Tibial nerve (tissue), 4 donors: Measurements from ENCODE around the gene CDK5. TPM values are rescaled to one million over a fixed set of nuclear protein-coding genes. Genes with fewer than 3 reads are reported as not detected.
A peak's percentile ranks its signal among the peaks of the same experiment; 100 is the strongest.

Source experiments
- DNase-seq, 2 donors: peaks; one replicate each; pipeline ENCODE4 v3.0.0-alpha.2; 2019; ENCODE audit warnings: low spot score in 2 of 2
- H3K27ac ChIP-seq, 4 donors: fragments of 200-600 bp; sonication (generic) in 3 of 4; one replicate each; pipeline ENCODE4 v1.5.1; 2017 to 2019; ENCODE audit warnings: mild to moderate bottlenecking in 1 of 4
- H3K27me3 ChIP-seq, 2 donors: fragments of 200-600 bp; sonication (generic) in 1 of 2; one replicate each; pipeline versions ENCODE4 v1.5.1 to v1.6.0; 2017 to 2019
- H3K36me3 ChIP-seq, 3 donors: fragments of 200-600 bp; sonication (generic); one replicate each; pipeline ENCODE4 v1.5.1; 2018 to 2019
- H3K4me1 ChIP-seq, 4 donors: fragments of 200-600 bp; sonication (generic) in 3 of 4; one replicate each; pipeline ENCODE4 v1.5.1; 2017 to 2019
- H3K4me3 ChIP-seq, 4 donors: fragments of 200-600 bp; sonication (generic) in 3 of 4; one replicate each; pipeline ENCODE4 v1.5.1; 2017 to 2019; ENCODE audit warnings: mild to moderate bottlenecking in 1 of 4, moderate library complexity in 1 of 4
- H3K9me3 ChIP-seq, 4 donors: fragments of 200-600 bp; sonication (generic) in 3 of 4; one replicate each; pipeline ENCODE4 v1.5.1; 2017 to 2019
- CTCF ChIP-seq, 5 experiments: fragments of 200-600 bp in 3 of 5; fragments of 450-650 bp in 2 of 5; sonication (generic) in 3 of 5; IDR thresholded peaks; one replicate each; pipeline ENCODE4 v1.5.1; 2016 to 2019; ENCODE audit warnings: antibody characterized with exemption in 5 of 5, mild to moderate bottlenecking in 3 of 5, moderate library complexity in 2 of 5
- EP300 ChIP-seq, 2 donors: sonication (generic); formaldehyde crosslinking; IDR thresholded peaks; one replicate each; pipeline ENCODE4 v1.6.1; 2017; ENCODE audit warnings: antibody characterized with exemption in 2 of 2, mild to moderate bottlenecking in 1 of 2
- POLR2A ChIP-seq, 2 donors: fragments of 450-650 bp; IDR thresholded peaks; one replicate each; pipeline ENCODE4 v1.6.1; 2017; ENCODE audit warnings: antibody characterized with exemption in 2 of 2, mild to moderate bottlenecking in 2 of 2, moderate library complexity in 2 of 2
- WGBS, 2 donors: methylation state at CpG; one replicate each; pipeline ENCODE4 v1.1.5; 2018; 5-methylcytosine and 5-hydroxymethylcytosine counted together
- total RNA-seq, 4 donors: library from RNA; depleted of rRNA; stranded (reverse); fragments of >200 nt; gene quantifications; one replicate each; pipeline ENCODE4 v1.1.0, GENCODE V29; 2016

Gene CDK5
- total RNA-seq, 4 donors from 2014 or later = 3.6 to 13.1 (median 7.1) TPM

GRCh38 chr7:151009327-151010036 is 48.2 kb downstream of the CDK5 start:
- H3K27me3 ChIP-seq = peaks cover 2 to 67% of the 10 kb centered on the region in 2 donors
- 35 to 67% methylated on average over 8 to 10 of the region's 22 CpGs for WGBS, 2 donors

GRCh38 chr7:151008511-151009323 is 49.0 kb downstream of the CDK5 start:
- DNase-seq = no peak
- H3K4me1 ChIP-seq = peaks cover 0 to 40% (median 11%) of the 10 kb centered on the region in 4 donors
- peaks cover 0 to 63% of the 10 kb centered on the region in 2 donors for H3K27me3 ChIP-seq
- WGBS, 2 donors = 57% methylated on average over 34 to 39 of the region's 40 CpGs
- no peaks in the 10 kb centered on the region for H3K9me3 ChIP-seq
- peak overlapping the region in 1 of 4 donors; percentile 4 for H3K4me3 ChIP-seq
- peak; percentile 43 to 68 (median 58) for TF ChIP-seq CTCF (IDR thresholded peaks at IDR 0.05)
- TF ChIP-seq POLR2A (IDR thresholded peaks at IDR 0.05) = no peak
- no peak for TF ChIP-seq EP300 (IDR thresholded peaks at IDR 0.05)
- no peak overlapping the region for H3K27ac ChIP-seq
- no peaks in the 10 kb centered on the region for H3K36me3 ChIP-seq

More at GRCh38 chr7:151009327-151010036, 48.2 kb downstream of the CDK5 start:
- Histone ChIP-seq H3K9me3 (no peaks in the 10 kb centered on the region), H3K4me3 (no peak overlapping the region), H3K27ac (no peak overlapping the region), H3K36me3 (no peaks in the 10 kb centered on the region), H3K4me1 (peaks cover 0 to 45% (median 16%) of the 10 kb centered on the region in 4 donors)
- DNase-seq = no peak
- TF ChIP-seq CTCF (IDR thresholded peaks at IDR 0.05) = no peak
- no peak for TF ChIP-seq POLR2A (IDR thresholded peaks at IDR 0.05)
- TF ChIP-seq EP300 (IDR thresholded peaks at IDR 0.05) = no peak

GRCh38 chr7:151008143-151008510 is 49.6 kb downstream of the CDK5 start:
- H3K4me3 ChIP-seq = peak overlapping the region in 1 of 4 donors; percentile 4
- no peaks in the 10 kb centered on the region for H3K9me3 ChIP-seq
- peaks cover 0 to 62% of the 10 kb centered on the region in 2 donors for H3K27me3 ChIP-seq
- DNase-seq = no peak
- TF ChIP-seq POLR2A (IDR thresholded peaks at IDR 0.05) (no peak), EP300 (IDR thresholded peaks at IDR 0.05) (no peak), CTCF (IDR thresholded peaks at IDR 0.05) (no peak)
- WGBS, 2 donors = 47 to 51% methylated on average over 11 of the region's 11 CpGs
- no peaks in the 10 kb centered on the region for H3K36me3 ChIP-seq
- H3K4me1 ChIP-seq = peaks cover 0 to 34% (median 5%) of the 10 kb centered on the region in 4 donors
- H3K27ac ChIP-seq = no peak overlapping the region

GRCh38 chr7:151007469-151007898 is 50.2 kb downstream of the CDK5 start:
- H3K9me3 ChIP-seq = no peaks in the 10 kb centered on the region
- no peak overlapping the region for H3K4me3 ChIP-seq
- no peak overlapping the region for H3K27ac ChIP-seq
- peaks cover 0 to 27% (median 1%) of the 10 kb centered on the region in 4 donors for H3K4me1 ChIP-seq
- H3K36me3 ChIP-seq = no peaks in the 10 kb centered on the region
- peaks cover 0 to 55% of the 10 kb centered on the region in 2 donors for H3K27me3 ChIP-seq
- WGBS, 2 donors = 61 to 76% methylated on average over 7 of the region's 7 CpGs
- TF ChIP-seq POLR2A (IDR thresholded peaks at IDR 0.05) (no peak), CTCF (IDR thresholded peaks at IDR 0.05) (no peak)
- no peak for DNase-seq
